HG03439 (cell line): ENCODE measurements around the gene CDH4.

Experiments
- ATAC-seq: cut with Tn5 transposase; IDR thresholded peaks from one replicate; pipeline ENCODE4 v1.9.1; 2021; ENCODE audit warnings: mild to moderate bottlenecking, moderate library complexity; ENCODE audit not compliant: unreplicated experiment

The CDH4 gene

GRCh38 chr20:61613917-61614705 lies 362.1 kb downstream of the CDH4 start:
- no peak for ATAC-seq

- ATAC-seq: no peak
These were observed 362.6 kb downstream of the CDH4 start for GRCh38 chr20:61614706-61615100.

DNA sequence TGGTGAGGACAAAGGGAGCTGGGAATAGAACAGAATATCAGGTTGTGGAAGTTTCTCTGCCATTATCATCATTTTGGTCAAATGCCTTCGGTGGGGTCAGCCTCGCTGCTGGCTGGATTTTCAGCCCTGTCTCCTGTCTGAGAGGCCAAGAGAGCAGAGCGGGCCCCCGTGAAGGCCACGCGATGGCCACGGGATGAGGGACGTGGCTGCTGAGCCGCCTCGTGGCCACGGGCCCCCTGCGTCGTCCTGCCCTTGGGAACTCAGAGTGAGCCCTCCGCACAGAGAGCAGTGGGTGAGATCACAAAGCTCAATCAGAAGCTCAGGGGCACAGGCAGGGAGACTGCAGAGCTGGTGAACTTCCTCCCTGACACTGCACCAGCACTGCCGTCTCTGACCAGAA lies 363.7 kb downstream of the CDH4 start:
- ATAC-seq: no peak

DNA sequence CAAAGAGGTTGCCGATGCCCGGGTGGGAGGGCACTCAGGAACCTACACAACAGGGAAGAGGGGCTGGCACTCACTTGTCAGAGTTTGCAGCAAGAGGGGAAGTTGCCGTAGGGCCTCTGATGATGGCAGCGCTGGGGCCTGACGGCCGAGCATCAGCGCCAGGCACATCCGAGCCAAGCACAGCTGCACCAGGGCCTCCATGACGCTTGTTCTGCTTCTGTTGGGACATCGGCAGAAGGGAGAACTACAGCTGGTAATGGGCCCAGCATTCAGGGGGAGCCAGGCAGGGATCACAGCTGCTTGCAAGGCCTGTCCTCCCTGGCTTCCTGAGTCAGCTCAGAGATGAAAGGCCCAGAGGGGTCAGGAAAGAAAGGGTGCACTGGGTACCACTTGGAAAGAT lies 367.7 kb downstream of the CDH4 start:
- ATAC-seq: no peak

- no peak for ATAC-seq
These were observed 368.1 kb downstream of the CDH4 start for GRCh38 chr20:61620174-61620573.

DNA sequence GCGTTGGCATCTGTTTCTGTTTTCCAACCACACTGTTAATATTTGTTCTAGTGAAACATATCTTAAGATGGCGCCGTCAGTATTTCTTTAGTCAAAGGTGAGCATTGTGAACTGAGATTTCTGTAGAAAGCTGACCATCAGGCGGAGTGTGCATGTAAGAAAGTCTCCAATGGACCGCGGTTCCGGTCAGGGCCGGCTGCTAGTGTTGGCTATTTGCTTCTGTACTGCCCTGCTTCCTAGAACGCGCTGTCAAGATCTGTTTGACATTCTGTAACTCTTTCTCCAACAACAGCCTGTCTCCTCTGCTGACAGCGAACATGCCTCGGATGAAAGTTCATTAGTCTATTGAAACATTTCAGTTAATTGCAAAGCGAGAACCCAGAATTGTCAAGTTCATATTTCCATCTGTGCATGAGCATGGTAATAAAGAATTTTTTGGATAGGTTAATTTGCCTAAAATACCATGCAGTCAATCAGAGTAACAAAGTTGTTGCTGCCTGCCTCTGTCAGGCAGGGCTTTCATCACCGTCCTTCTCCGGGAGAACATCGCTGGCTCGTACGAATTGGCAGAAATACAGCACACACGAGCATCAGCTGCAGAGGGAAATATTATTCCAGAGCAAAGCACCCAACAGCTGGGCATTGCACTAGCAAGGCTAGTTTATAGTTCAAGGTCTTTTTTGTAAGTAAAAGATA lies 369.1 kb downstream of the CDH4 start:
- ATAC-seq: no peak

GRCh38 chr20:61621852-61622251 lies 369.8 kb downstream of the CDH4 start:
- no peak for ATAC-seq

GRCh38 chr20:61623451-61623850 lies 371.4 kb downstream of the CDH4 start:
- no peak for ATAC-seq

- no peak for ATAC-seq
These were observed 373.2 kb downstream of the CDH4 start for GRCh38 chr20:61625246-61625645.

GRCh38 chr20:61626412-61626811 lies 374.4 kb downstream of the CDH4 start:
- no peak for ATAC-seq

DNA sequence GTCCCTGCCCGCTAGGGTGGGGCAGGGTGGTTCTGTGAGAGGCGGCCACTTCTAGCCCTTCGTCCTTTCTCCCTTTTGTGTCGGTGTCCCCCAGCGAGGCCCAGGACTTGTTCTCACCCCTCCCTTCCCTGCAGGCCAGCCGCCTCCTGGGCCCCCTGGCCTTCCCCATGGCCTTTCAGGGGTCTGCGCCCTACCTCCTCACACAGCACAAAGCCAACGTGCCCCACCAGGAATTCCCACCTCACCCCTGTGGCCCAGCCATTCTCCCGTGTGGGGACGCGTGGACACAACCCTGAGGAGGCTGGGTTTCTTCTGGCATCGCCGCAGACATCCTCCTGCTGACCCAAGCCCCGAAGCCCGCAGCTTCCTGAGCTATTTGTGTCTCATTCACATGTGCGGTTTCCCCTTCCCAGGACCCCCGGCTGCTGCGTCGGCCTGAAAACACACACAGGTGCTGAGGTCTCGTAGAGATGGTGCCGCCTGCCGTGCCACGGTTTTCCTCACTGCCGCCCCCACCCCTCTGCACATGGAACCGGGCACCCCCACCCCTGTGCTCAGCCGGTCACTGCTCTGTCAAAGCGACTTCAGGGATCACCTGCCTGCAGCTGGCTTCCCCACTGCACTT lies 375.8 kb downstream of the CDH4 start:
- no peak for ATAC-seq

DNA sequence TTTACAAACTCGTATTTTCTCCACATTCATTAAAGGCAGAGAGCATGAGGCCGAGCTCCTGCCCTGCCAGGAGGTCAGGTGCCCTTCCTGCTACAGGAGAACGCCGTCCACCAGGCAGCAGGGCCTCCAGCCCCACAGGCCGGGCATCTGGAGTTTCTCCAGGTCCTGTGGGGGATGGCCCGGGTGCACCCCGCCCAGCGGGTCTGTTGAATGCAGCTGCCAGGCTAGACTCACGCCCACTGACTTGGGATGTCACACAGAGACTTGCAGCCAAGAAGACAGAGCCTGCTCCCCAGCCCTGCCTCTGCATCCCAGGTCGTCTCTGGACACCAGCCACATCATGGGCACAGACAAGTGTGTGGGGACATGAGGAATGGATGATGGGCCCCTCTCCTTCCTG lies 376.4 kb downstream of the CDH4 start:
- no peak for ATAC-seq

DNA sequence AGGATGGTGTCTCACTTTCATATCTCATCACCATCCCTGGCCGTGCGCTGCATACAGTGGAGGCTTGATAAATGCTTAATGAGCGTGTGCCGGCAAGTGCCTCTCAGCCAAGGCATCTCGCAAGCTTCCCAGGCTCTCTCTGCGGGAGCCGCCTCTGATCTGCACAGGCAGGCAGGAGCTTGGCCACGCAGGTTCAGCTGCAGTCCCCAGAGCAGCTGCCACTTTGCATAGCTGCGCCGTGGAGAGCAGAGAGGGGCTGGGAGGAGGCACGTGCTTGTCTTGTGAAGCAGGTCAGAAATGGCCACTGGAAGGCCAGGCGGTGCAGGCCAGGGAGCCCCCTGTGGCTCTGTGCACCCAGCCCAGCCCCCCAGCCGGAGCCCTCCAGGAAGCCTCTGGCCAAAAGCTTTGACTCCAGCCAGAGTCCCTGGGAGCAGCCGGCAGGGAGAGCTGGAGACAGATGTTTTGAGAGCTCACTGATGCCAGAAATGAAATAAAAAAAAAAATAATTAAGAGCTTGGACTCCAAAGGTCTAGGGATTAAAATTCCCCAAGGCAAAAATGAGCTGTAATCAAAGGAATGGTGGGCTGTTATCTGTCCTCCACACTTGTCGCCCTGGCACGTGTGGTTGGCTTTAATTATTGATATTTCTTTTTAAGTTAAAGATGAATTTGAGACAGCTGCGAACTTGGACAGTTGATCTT lies 377.0 kb downstream of the CDH4 start:
- ATAC-seq: no peak

DNA sequence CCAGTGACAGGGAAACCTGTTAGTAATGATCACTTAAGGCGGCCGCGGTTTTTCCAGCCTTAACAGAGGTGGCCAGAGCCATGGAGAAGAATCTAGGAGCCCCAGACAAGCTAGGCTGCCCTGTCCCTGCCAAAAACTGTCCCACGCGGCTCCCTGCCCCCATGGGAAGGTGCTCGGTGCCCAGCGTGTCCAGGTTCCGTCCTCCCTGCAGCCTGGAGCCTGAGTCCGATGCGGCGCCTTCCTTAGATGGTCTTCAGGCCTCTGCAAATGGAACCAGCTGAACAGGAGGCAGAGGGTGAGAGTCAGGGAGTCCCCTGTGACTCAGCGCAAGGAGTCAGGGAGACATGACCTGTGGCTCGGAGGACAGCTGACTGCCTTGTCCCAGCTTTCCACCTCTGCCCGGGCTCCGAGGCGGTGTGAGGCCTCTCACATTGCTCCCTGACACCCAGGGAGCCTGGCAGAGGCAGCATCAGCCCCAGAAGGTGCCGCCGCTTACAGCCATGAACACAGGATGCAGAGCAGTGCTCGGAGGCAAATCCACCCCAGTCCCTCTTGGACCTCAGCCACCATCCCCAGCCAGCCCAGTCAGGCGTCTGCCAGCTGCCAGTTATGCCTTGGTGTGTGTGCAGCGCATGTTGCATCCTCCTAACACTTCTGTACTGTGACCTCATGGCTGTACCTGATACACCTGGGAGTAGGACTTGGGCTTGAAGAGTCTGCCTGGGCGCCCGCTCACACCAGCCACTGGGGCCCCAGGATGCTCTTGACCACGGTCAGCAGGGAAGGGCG lies 377.7 kb downstream of the CDH4 start:
- no peak for ATAC-seq

GRCh38 chr20:61630391-61630650 lies 378.3 kb downstream of the CDH4 start:
- ATAC-seq: no peak

DNA sequence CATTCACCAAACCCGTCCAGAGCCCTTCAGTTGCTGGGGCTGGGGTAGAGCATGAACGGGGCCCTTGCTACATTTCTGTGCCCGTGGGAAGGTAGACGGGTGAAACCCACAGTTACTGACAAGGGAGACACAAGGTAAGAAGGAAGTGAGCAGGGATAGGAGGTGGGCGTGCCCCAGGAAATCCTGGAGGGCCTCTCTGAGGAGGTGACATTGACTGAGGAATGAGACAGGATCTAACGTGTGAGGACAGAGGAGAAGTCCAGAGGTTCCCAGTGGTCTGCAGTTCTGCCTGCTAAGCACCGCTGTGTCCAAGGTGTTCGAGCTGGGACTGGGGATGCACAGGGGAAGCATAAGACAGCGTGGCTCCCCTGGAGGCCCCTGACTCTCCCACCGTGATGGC lies 378.8 kb downstream of the CDH4 start:
- ATAC-seq: no peak

DNA sequence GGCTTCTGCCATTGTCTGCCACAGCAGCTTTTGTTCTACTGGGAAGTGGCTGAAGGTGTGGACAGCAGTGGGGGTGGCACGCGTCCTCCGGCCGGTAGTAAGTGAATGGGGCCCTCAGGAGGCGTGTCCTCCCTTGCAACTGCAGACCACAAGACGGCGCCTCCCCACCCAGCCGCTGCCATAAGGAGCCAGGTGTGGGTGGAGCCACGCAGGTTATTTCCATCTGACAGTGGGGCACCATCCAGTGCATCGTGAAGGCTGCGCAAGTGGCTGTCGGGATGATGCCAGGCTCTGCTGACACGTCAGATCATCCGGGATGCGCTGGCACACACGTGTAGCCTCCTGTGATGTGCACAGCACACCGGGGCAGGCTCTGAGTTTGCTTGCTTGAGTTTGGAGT lies 379.7 kb downstream of the CDH4 start:
- no peak for ATAC-seq

GRCh38 chr20:61633004-61633403 lies 380.9 kb downstream of the CDH4 start:
- no peak for ATAC-seq

DNA sequence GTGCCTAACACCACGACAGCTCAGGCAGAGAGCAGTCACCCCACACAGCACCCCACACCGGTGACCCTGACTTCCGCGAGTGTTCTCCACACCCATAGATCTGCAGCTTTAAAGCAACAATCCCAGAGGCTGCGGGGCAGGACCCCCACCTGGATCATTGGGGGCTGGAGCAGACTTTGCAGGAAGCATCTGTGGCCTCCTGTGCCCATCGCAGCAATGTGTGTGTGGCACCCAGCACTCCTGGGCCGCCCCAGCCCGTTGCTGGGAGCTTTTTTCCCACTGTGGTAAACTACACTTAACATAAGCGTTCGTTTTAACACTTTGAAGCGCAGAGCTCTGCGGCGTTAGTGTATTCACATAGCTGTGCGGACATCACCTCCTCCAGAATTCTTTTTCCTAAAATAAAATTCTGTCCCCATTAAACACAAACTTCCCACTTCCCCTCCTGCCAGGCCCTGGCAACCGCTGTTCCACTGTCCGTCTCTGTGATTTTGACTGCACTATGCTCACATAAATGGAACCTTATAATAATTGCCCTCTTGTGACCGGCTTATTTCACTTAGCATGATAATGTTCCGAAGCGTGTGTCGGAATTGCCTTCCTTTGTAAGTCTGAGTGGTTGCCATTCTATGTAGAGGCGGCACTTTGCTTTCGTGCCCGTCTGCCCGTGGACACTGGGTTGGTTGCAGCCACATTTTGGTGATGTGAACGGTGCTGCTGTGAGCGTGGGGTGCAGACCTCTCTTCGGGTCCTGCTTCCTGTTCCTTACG lies 382.5 kb downstream of the CDH4 start:
- ATAC-seq: no peak

DNA sequence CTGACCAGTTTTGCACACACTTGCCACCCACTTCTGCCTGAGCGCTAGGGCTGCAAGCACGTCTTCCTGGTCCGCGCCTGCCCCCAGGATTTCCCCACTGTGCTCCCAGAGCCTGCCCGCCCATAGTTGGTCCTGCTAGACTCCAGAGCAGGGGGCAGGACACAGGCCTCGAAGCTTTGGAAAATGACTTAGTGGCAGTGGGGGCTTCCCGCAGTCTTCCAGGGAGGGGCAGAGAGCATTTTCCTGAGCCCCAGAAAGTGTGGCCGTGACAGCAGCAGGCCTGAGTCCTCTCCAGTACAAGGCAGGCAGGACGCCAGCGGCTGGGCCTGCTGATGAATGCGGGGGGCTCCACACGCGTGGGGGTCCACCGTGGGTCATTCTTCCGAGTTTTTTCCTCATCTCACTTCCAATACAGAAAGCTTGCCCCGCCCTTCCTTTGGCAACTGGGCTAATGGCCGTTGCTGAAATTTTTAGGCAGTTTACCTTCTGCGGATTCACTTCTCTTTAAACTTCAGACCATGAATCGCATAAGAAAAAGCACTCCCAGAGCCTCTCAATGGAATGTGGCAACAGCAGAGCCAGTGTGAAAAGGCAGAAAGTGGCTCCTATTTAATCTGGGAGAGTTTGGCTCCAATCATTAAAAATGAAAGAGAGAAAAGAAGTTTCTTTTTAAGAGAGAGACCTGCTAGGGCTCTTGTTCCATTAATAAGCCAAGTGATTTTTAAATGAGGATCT lies 383.8 kb downstream of the CDH4 start:
- ATAC-seq: no peak
